WTC11 (cell line): ENCODE results near the gene FBXO42.

Experiments used
- ATF3 ChIP-seq: sonication (generic); formaldehyde crosslinking; conservative IDR thresholded peaks from 2 replicates; pipeline ENCODE4 v1.8.1; 2022; ENCODE audit warnings: mild to moderate bottlenecking, missing genetic modification reagents
- CREM ChIP-seq: sonication (generic); formaldehyde crosslinking; IDR thresholded peaks from 2 replicates; pipeline ENCODE4 v1.8.1; 2022; ENCODE audit warnings: mild to moderate bottlenecking, missing genetic modification reagents, moderate library complexity
- ESRRA ChIP-seq: sonication (generic); formaldehyde crosslinking; IDR thresholded peaks from 2 replicates; pipeline ENCODE4 v1.8.1; 2022; ENCODE audit warnings: mild to moderate bottlenecking, missing genetic modification reagents, borderline replicate concordance
- MYBL2 ChIP-seq: sonication (generic); formaldehyde crosslinking; IDR thresholded peaks from 2 replicates; pipeline ENCODE4 v1.8.1; 2023; ENCODE audit warnings: mild to moderate bottlenecking, moderate library complexity, missing genetic modification reagents
- TF ChIP-seq, protein P1 (sequence below): sonication (generic); formaldehyde crosslinking; IDR thresholded peaks from 2 replicates; pipeline ENCODE4 v1.8.0; 2022; ENCODE audit warnings: mild to moderate bottlenecking, missing genetic modification reagents

- no peak for TF ChIP-seq ESRRA (CRISPR knock-in tag)
- TF ChIP-seq CREM (CRISPR knock-in tag) = no peak
- TF ChIP-seq MYBL2 (CRISPR knock-in tag) = no peak
- no peak for TF ChIP-seq ATF3
- TF ChIP-seq, protein P1, sequence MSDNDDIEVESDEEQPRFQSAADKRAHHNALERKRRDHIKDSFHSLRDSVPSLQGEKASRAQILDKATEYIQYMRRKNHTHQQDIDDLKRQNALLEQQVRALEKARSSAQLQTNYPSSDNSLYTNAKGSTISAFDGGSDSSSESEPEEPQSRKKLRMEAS (CRISPR knock-in tag) = no peak
Measured at GRCh38 chr1:16208270-16208987, 143.9 kb downstream of the FBXO42 start.
